ENCODE results near the gene DCDC1. TPM values are rescaled to one million over a fixed set of nuclear protein-coding genes. Genes with fewer than 3 reads are reported as not detected.

Gene DCDC1
- total RNA-seq, 1 experiment from 2014 or later, result 2.2 TPM

GRCh38 chr11:30990625-30991296, 378.8 kb downstream of the DCDC1 start:
- no peak for DNase-seq
- TF ChIP-seq, protein P1, sequence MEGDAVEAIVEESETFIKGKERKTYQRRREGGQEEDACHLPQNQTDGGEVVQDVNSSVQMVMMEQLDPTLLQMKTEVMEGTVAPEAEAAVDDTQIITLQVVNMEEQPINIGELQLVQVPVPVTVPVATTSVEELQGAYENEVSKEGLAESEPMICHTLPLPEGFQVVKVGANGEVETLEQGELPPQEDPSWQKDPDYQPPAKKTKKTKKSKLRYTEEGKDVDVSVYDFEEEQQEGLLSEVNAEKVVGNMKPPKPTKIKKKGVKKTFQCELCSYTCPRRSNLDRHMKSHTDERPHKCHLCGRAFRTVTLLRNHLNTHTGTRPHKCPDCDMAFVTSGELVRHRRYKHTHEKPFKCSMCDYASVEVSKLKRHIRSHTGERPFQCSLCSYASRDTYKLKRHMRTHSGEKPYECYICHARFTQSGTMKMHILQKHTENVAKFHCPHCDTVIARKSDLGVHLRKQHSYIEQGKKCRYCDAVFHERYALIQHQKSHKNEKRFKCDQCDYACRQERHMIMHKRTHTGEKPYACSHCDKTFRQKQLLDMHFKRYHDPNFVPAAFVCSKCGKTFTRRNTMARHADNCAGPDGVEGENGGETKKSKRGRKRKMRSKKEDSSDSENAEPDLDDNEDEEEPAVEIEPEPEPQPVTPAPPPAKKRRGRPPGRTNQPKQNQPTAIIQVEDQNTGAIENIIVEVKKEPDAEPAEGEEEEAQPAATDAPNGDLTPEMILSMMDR (conservative IDR thresholded peaks at IDR 0.05), result no peak
- TF ChIP-seq EZH2 (IDR thresholded peaks at IDR 0.05; ENCODE audit: low read depth), result no peak
- Histone ChIP-seq H3K27me3 (ENCODE audit: insufficient read depth, low read depth) (no peaks in the 10 kb centered on the region), H3F3A (ENCODE audit: insufficient read depth, low read depth) (no peaks in the 10 kb centered on the region), H3K9me2 (ENCODE audit: insufficient read depth) (no peaks in the 10 kb centered on the region), H3K36me3 (ENCODE audit: low read depth) (no peaks in the 10 kb centered on the region), H3K4me3 (no peak overlapping the region), H3K79me2 (ENCODE audit: low read depth) (no peaks in the 10 kb centered on the region), H3K9me3 (ENCODE audit: insufficient read depth, low read depth) (no peaks in the 10 kb centered on the region), H2AFZ (no peak overlapping the region), H4K20me1 (ENCODE audit: insufficient read depth) (no peaks in the 10 kb centered on the region), H3K4me2 (no peak overlapping the region), H3K27ac (no peak overlapping the region), H3K4me1 (replicated peaks; ENCODE audit: insufficient read depth) (no peaks in the 10 kb centered on the region)
- ChIA-PET POLR2A (ENCODE audit: unreplicated experiment) (no interaction called here), CTCF (no interaction called here)
- no TSS peak for BruUV-seq (replicated peaks)
- intact Hi-C loops (cut with micrococcal nuclease; ENCODE audit: unreplicated experiment), result no loop called here

DNA sequence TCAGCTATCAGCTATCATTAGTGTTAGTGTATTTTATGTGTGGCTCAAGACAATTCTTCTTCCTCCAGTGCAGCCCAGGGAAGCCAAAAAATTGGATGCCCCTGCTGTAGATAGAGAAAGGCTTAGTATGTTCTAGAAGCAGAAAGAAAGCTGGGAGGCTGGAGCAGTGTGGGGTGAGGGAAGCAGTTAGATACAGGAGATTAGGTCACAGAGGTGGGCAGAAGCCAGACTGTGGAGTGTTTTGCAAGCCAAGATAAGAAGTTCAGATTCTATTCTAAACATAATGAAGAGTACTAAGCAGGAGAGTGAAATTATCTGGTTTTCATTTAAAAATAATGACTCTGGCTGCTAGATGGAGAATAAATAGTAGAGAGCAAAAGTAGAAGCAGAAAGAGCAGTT, 381.7 kb downstream of the DCDC1 start:
- Histone ChIP-seq H3K9me2 (ENCODE audit: insufficient read depth) (no peaks in the 10 kb centered on the region), H3K36me3 (ENCODE audit: low read depth) (no peaks in the 10 kb centered on the region), H3K27ac (no peak overlapping the region), H3F3A (ENCODE audit: insufficient read depth, low read depth) (no peaks in the 10 kb centered on the region), H3K4me2 (no peak overlapping the region), H3K4me3 (no peak overlapping the region), H4K20me1 (ENCODE audit: insufficient read depth) (no peaks in the 10 kb centered on the region), H3K4me1 (replicated peaks; ENCODE audit: insufficient read depth) (no peaks in the 10 kb centered on the region), H3K9me3 (ENCODE audit: insufficient read depth, low read depth) (no peaks in the 10 kb centered on the region), H3K79me2 (ENCODE audit: low read depth) (no peaks in the 10 kb centered on the region), H2AFZ (no peak overlapping the region), H3K27me3 (ENCODE audit: insufficient read depth, low read depth) (no peaks in the 10 kb centered on the region)
- intact Hi-C loops (cut with micrococcal nuclease; ENCODE audit: unreplicated experiment), result no loop called here
- DNase-seq, result no peak
- BruUV-seq (replicated peaks), result no TSS peak
- TF ChIP-seq, protein P1 (conservative IDR thresholded peaks at IDR 0.05), result no peak
- TF ChIP-seq EZH2 (IDR thresholded peaks at IDR 0.05; ENCODE audit: low read depth), result no peak
- POLR2A ChIA-PET (ENCODE audit: unreplicated experiment), result no interaction called here
- CTCF ChIA-PET, result no interaction called here

- no TSS peak for BruUV-seq (replicated peaks)
- Histone ChIP-seq H3K4me1 (replicated peaks; ENCODE audit: insufficient read depth) (no peaks in the 10 kb centered on the region), H3F3A (ENCODE audit: insufficient read depth, low read depth) (no peaks in the 10 kb centered on the region), H3K79me2 (ENCODE audit: low read depth) (no peaks in the 10 kb centered on the region), H3K27me3 (ENCODE audit: insufficient read depth, low read depth) (no peaks in the 10 kb centered on the region), H3K4me2 (no peak overlapping the region), H4K20me1 (ENCODE audit: insufficient read depth) (no peaks in the 10 kb centered on the region), H3K9me3 (ENCODE audit: insufficient read depth, low read depth) (no peaks in the 10 kb centered on the region), H3K4me3 (no peak overlapping the region), H3K27ac (no peak overlapping the region), H2AFZ (no peak overlapping the region), H3K36me3 (ENCODE audit: low read depth) (no peaks in the 10 kb centered on the region), H3K9me2 (ENCODE audit: insufficient read depth) (no peaks in the 10 kb centered on the region)
- POLR2A ChIA-PET (ENCODE audit: unreplicated experiment), result no interaction called here
- CTCF ChIA-PET, result no interaction called here
- TF ChIP-seq EZH2 (IDR thresholded peaks at IDR 0.05; ENCODE audit: low read depth), result no peak
- TF ChIP-seq, protein P1 (conservative IDR thresholded peaks at IDR 0.05), result no peak
- intact Hi-C loops (cut with micrococcal nuclease; ENCODE audit: unreplicated experiment), result no loop called here
- no peak for DNase-seq
Observed at GRCh38 chr11:30985536-30985935, 384.0 kb downstream of the DCDC1 start.
